ENCODE measurements around the gene ERC2.

Gene ERC2

GRCh38 chr3:55621648-55622047, 846.6 kb downstream of the ERC2 start:
- DNase-seq (ENCODE audit: insufficient read length, low spot score) (no peak), FAIRE-seq (no peak)
- no peak for TF ChIP-seq POLR2AphosphoS5 (IDR thresholded peaks at IDR 0.05; ENCODE audit: low read depth, low read length)
- no peak for TF ChIP-seq SPI1 (IDR thresholded peaks at IDR 0.05; ENCODE audit: low read depth, low read length)
- TF ChIP-seq POLR2A (IDR thresholded peaks at IDR 0.05; ENCODE audit: low read depth, low read length): no peak
- TF ChIP-seq POU2F2 (IDR thresholded peaks at IDR 0.05; ENCODE audit: low read depth, low read length): no peak

DNA sequence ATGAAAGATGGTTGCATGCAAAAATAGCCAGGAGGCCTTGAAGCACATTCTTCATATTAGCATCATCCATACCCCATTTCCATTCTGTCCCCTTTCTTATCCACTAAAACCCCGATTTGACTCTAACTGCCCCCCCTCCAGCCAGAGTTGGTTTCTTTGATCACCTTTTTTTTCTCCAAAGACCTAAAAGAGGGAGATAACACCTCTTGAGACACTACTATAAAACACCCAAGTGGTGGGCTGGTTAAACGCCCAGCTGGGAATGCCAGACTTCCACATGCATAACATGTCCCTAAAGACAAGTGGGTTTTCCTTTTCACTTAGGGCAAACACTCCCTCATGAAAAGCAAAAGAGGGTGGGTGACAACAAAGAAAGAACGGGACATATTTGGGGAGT, 847.2 kb downstream of the ERC2 start:
- FAIRE-seq (no peak), DNase-seq (ENCODE audit: insufficient read length, low spot score) (no peak)
- TF ChIP-seq TAF1 (IDR thresholded peaks at IDR 0.05; ENCODE audit: low read depth, low read length): no peak
- TF ChIP-seq PAX5 (IDR thresholded peaks at IDR 0.05; ENCODE audit: insufficient read depth, low read length, severe bottlenecking): no peak
- TF ChIP-seq POLR2AphosphoS5 (IDR thresholded peaks at IDR 0.05; ENCODE audit: low read depth, low read length): no peak
- no peak for TF ChIP-seq POLR2A (IDR thresholded peaks at IDR 0.05; ENCODE audit: low read depth, low read length)
- no peak for TF ChIP-seq POU2F2 (IDR thresholded peaks at IDR 0.05; ENCODE audit: low read depth, low read length)
- no peak for TF ChIP-seq SPI1 (IDR thresholded peaks at IDR 0.05; ENCODE audit: low read depth, low read length)

DNA sequence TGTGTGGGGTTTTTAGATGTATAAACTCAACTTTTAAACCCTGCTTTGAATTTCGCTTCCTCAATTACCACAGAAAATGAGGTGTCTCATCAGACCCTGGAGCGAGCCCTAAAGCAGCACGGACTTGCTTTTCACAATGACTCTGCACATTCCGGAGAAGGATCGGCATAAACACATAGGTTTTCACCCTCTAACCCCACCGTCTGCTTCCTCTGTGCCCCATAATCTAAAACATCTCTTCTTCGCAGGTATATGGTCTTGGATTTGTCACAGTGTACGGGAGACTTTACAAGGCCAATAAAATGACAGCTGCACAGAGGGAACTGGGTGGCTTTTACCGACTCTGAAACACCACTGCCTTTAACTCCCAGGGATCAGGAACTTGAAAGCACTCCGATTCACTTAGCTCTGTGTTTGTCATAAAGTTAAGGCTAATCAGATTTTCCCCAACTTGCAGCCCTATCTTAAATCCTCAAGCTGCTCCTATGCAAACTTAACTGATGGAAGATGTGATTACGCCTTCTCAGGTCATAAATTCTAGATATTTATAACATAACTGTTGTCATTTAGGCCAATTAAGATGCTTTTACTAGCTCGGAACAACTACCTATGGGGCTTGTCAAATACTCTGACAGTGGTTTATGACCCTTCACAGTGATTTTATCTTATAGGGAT, 847.8 kb downstream of the ERC2 start:
- peak; percentile 75 for FAIRE-seq
- TF ChIP-seq SPI1 (IDR thresholded peaks at IDR 0.05; ENCODE audit: low read depth, low read length): peak; percentile 86
- TF ChIP-seq POLR2AphosphoS5 (IDR thresholded peaks at IDR 0.05; ENCODE audit: low read depth, low read length): no peak
- DNase-seq (ENCODE audit: insufficient read length, low spot score): no peak

DNA sequence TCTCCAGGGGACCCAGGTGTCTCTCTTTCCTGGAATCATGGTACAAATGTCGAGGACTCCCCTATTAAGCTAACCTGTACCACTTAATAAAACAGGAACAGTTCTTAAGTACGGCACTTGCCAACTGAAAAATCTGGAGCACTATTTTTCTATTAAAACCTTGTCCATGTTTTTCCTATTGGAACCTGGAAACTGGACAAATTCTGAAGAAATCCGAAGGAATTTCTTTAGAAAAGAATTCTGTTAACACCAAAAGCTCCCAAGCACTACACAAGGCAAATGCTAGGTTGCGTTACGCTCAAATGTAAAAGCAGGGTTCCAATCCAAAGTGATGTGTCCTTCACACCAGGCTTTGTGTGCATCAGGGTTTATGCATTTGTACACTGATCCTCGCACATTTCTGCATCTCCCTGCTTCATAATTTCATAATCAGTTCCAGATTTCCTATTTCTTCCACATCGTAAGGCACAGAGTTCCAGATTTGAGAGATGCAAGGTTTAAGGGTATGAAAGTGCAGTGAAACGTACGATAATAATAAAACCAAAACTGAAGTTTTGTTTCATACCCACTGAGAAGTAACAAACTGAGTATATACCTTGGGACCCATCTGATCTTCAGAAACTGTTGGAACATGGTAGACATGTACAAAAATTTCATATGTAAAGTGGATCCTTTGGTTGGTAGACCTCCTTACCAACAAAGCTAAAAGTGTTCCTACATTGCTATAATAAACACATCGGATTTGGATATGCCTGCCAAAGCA, 849.0 kb downstream of the ERC2 start:
- TF ChIP-seq PAX5 (IDR thresholded peaks at IDR 0.05; ENCODE audit: insufficient read depth, low read length, severe bottlenecking): no peak
- no peak for TF ChIP-seq POLR2A (IDR thresholded peaks at IDR 0.05; ENCODE audit: low read depth, low read length)
- no peak for TF ChIP-seq POU2F2 (IDR thresholded peaks at IDR 0.05; ENCODE audit: low read depth, low read length)
- TF ChIP-seq POLR2AphosphoS5 (IDR thresholded peaks at IDR 0.05; ENCODE audit: low read depth, low read length): no peak
- no peak for TF ChIP-seq SPI1 (IDR thresholded peaks at IDR 0.05; ENCODE audit: low read depth, low read length)
- no peak for TF ChIP-seq TAF1 (IDR thresholded peaks at IDR 0.05; ENCODE audit: low read depth, low read length)
- FAIRE-seq (peak; percentile 71), DNase-seq (ENCODE audit: insufficient read length, low spot score) (no peak)

DNA sequence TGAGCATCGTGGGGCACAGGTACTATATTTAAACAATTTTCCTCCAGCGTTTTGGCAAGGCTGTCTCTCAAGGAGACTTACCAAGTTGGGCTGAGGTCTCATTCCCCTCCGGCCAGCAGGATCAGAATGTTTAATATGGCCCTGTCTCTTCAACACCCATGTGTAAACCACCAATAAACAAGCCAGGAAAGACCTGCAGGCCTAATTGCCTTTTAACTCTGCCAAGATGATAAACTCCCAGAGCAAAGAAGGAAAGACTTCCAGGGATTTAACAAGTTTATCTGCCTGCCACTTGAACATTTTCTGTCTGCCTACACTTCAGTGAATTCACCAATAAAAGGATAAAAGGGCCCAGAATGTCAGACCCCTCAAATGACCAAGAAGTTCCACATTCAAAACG, 850.9 kb downstream of the ERC2 start:
- no peak for TF ChIP-seq PAX5 (IDR thresholded peaks at IDR 0.05; ENCODE audit: insufficient read depth, low read length, severe bottlenecking)
- TF ChIP-seq POU2F2 (IDR thresholded peaks at IDR 0.05; ENCODE audit: low read depth, low read length): no peak
- no peak for TF ChIP-seq POLR2A (IDR thresholded peaks at IDR 0.05; ENCODE audit: low read depth, low read length)
- no peak for TF ChIP-seq POLR2AphosphoS5 (IDR thresholded peaks at IDR 0.05; ENCODE audit: low read depth, low read length)
- TF ChIP-seq TAF1 (IDR thresholded peaks at IDR 0.05; ENCODE audit: low read depth, low read length): no peak
- no peak for DNase-seq (ENCODE audit: insufficient read length, low spot score)
- FAIRE-seq: no peak

- FAIRE-seq (no peak), DNase-seq (ENCODE audit: insufficient read length, low spot score) (no peak)
- TF ChIP-seq POU2F2 (IDR thresholded peaks at IDR 0.05; ENCODE audit: low read depth, low read length) (no peak), TAF1 (IDR thresholded peaks at IDR 0.05; ENCODE audit: low read depth, low read length) (no peak), POLR2AphosphoS5 (IDR thresholded peaks at IDR 0.05; ENCODE audit: low read depth, low read length) (no peak), SPI1 (IDR thresholded peaks at IDR 0.05; ENCODE audit: low read depth, low read length) (no peak), POLR2A (IDR thresholded peaks at IDR 0.05; ENCODE audit: low read depth, low read length) (no peak), PAX5 (IDR thresholded peaks at IDR 0.05; ENCODE audit: insufficient read depth, low read length, severe bottlenecking) (no peak)
Measured at GRCh38 chr3:55616803-55617202, 851.5 kb downstream of the ERC2 start.

DNA sequence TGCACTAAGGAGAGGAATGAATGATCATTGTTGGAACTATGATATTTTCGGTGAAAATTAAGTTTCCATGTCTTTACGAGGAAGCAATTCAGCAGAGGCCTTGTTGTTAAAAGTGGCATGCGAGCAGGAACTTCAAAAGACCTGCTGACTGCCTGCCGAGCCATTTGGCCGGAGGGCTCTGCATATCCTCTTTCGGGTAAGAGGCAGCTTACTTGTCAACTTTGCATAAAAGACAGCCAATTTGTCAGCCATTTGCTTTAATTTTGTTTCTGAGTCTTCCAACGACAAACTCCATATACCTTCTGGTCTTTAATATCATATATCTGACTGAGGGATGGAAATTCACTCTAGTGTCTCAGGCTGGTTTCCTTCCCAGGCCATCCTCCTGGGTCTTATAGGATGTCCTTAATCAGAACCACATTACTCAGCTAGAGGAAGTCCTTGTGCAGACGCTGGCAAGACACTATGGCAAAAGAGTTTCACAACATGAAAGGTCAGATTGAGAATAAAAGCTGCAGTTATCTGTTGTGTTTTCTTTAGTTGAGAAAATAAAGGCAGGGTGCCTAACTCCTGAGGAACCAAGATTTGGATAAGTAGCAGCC, 852.5 kb downstream of the ERC2 start:
- no peak for FAIRE-seq

GRCh38 chr3:55615039-55615693, 853.1 kb downstream of the ERC2 start:
- FAIRE-seq (no peak), DNase-seq (ENCODE audit: insufficient read length, low spot score) (no peak)
- TF ChIP-seq POU2F2 (IDR thresholded peaks at IDR 0.05; ENCODE audit: low read depth, low read length): no peak
- TF ChIP-seq PAX5 (IDR thresholded peaks at IDR 0.05; ENCODE audit: insufficient read depth, low read length, severe bottlenecking): no peak
- no peak for TF ChIP-seq SPI1 (IDR thresholded peaks at IDR 0.05; ENCODE audit: low read depth, low read length)
- no peak for TF ChIP-seq POLR2A (IDR thresholded peaks at IDR 0.05; ENCODE audit: low read depth, low read length)
- TF ChIP-seq POLR2AphosphoS5 (IDR thresholded peaks at IDR 0.05; ENCODE audit: low read depth, low read length): no peak
- TF ChIP-seq TAF1 (IDR thresholded peaks at IDR 0.05; ENCODE audit: low read depth, low read length): no peak

More for the DNA sequence above, 852.5 kb downstream of the ERC2 start:
- no peak for TF ChIP-seq POU2F2 (IDR thresholded peaks at IDR 0.05; ENCODE audit: low read depth, low read length)
- TF ChIP-seq SPI1 (IDR thresholded peaks at IDR 0.05; ENCODE audit: low read depth, low read length): no peak
- TF ChIP-seq POLR2A (IDR thresholded peaks at IDR 0.05; ENCODE audit: low read depth, low read length): no peak
- no peak for TF ChIP-seq POLR2AphosphoS5 (IDR thresholded peaks at IDR 0.05; ENCODE audit: low read depth, low read length)
- no peak for DNase-seq (ENCODE audit: insufficient read length, low spot score)

DNA sequence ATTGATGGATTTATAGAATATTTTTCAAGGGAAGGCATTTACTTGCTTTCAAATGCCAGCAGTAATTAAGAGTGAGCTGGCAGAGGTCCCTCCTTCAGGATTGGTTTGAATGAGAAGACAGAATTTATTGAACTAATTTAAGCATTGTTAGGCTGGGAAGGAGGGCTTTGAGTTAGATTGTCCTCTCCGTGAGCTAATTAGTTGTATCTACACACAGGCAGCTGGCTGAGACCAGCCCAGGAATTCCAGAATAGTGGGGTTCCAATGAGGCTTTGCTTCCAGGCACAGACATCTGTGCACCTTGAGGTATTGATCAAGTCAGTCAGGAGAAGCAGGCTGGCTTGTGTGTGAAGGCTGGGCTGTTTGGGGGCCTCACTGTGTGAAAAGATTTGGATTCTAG, 857.1 kb downstream of the ERC2 start:
- TF ChIP-seq TAF1 (IDR thresholded peaks at IDR 0.05; ENCODE audit: low read depth, low read length) (no peak), SPI1 (IDR thresholded peaks at IDR 0.05; ENCODE audit: low read depth, low read length) (no peak), POU2F2 (IDR thresholded peaks at IDR 0.05; ENCODE audit: low read depth, low read length) (no peak), POLR2A (IDR thresholded peaks at IDR 0.05; ENCODE audit: low read depth, low read length) (no peak), PAX5 (IDR thresholded peaks at IDR 0.05; ENCODE audit: insufficient read depth, low read length, severe bottlenecking) (no peak), POLR2AphosphoS5 (IDR thresholded peaks at IDR 0.05; ENCODE audit: low read depth, low read length) (no peak)
- no peak for DNase-seq (ENCODE audit: insufficient read length, low spot score)
- no peak for FAIRE-seq
